Gastrocnemius medialis (tissue), 4 donors: ENCODE results near the gene SMARCC1. TPM values are rescaled to one million over a fixed set of nuclear protein-coding genes. Genes with fewer than 3 reads are reported as not detected.
"Not testable (repeated sequence)": the region's sequence is repeated elsewhere in the genome, so short reads cannot be mapped to it uniquely, and the experiment has no call there.

ENCODE experiments used
- ATAC-seq, 2 donors: fragments of 150-250 bp; one replicate each; pipeline ENCODE4 v1.9.1; 2016
- DNase-seq, 2 donors: peaks; one replicate each; pipeline ENCODE4 v3.0.0-alpha.2; 2019
- H3K27ac ChIP-seq, 4 donors: fragments of 200-600 bp; sonication (generic); 1 replicate in 1 of 4; 2 replicates in 3 of 4; pipeline ENCODE4 v1.5.1; 2016 to 2018; ENCODE audit warnings: mild to moderate bottlenecking in 2 of 4, moderate library complexity in 1 of 4
- H3K27me3 ChIP-seq, 3 donors: fragments of 200-600 bp; sonication (generic) in 2 of 3; 1 replicate in 1 of 3; 2 replicates in 2 of 3; pipeline versions ENCODE4 v1.5.1 to v1.6.0; 2016 to 2019; ENCODE audit warnings: mild to moderate bottlenecking in 1 of 3, moderate library complexity in 1 of 3
- H3K36me3 ChIP-seq, 2 donors: fragments of 200-600 bp; sonication (generic) in 1 of 2; one replicate each; pipeline ENCODE4 v1.5.1; 2017 to 2018
- H3K4me1 ChIP-seq, 2 donors: fragments of 200-600 bp; sonication (generic) in 1 of 2; one replicate each; pipeline ENCODE4 v1.5.1; 2016 to 2017; ENCODE audit warnings: mild to moderate bottlenecking in 2 of 2
- H3K4me3 ChIP-seq, 4 donors: fragments of 200-600 bp; sonication (generic) in 3 of 4; 1 replicate in 1 of 4; 2 replicates in 3 of 4; pipeline ENCODE4 v1.5.1; 2016 to 2019; ENCODE audit warnings: mild to moderate bottlenecking in 2 of 4
- H3K9me3 ChIP-seq, 3 donors: fragments of 200-600 bp; sonication (generic) in 2 of 3; 1 replicate in 1 of 3; 2 replicates in 2 of 3; pipeline ENCODE4 v1.5.1; 2016 to 2019
- CTCF ChIP-seq, 5 experiments: fragments of 450-650 bp in 3 of 5; fragments of 200-600 bp in 2 of 5; sonication (generic) in 2 of 5; IDR thresholded peaks in 4 of 5; conservative IDR thresholded peaks in 1 of 5; 1 replicate in 4 of 5; 2 replicates in 1 of 5; pipeline ENCODE4 v1.5.1; 2016 to 2019; ENCODE audit warnings: antibody characterized with exemption in 5 of 5, mild to moderate bottlenecking in 3 of 5, moderate library complexity in 3 of 5
- POLR2A ChIP-seq, 2 donors: fragments of 450-650 bp; IDR thresholded peaks; one replicate each; pipeline ENCODE4 v1.6.1; 2017; ENCODE audit warnings: antibody characterized with exemption in 2 of 2, mild to moderate bottlenecking in 2 of 2, moderate library complexity in 2 of 2
- in situ Hi-C, 4 donors: fragments of 200-750 bp; cut with MboI; loops; one replicate each; pipeline versions ENCODE4 v1.15.0 to v1.8.0; 2017; ENCODE audit warnings: low sequenced_read_pairs in 4 of 4
- intact Hi-C: fragments of 100-400 bp; cut with DNase I; formaldehyde crosslinking; loops from one replicate; pipeline ENCODE4 v1.15.1; 2023; ENCODE audit warnings: low total_unique reads
- total RNA-seq, 4 donors: library from RNA; depleted of rRNA; stranded (reverse); fragments of >200 nt; gene quantifications; one replicate each; pipeline versions ENCODE4 v1.1.0 to v1.2.3, GENCODE V29; 2016

The SMARCC1 gene
- total RNA-seq, 4 donors from 2014 or later = 24.5 to 32.1 (median 28.1) TPM

- no peak for DNase-seq
- no peak overlapping the region for H3K27ac ChIP-seq
- H3K4me1 ChIP-seq = peaks cover 2 to 3% of the 10 kb centered on the region in 2 donors
- intact Hi-C loops (no loop called here), in situ Hi-C loops (no loop called here)
- no peak overlapping the region for H3K4me3 ChIP-seq
- peaks cover 0 to 11% of the 10 kb centered on the region in 2 donors for H3K36me3 ChIP-seq
- H3K27me3 ChIP-seq = no peaks in the 10 kb centered on the region
- TF ChIP-seq CTCF (IDR thresholded peaks at IDR 0.05 in 4 of 5, conservative IDR thresholded peaks at IDR 0.05 in 1 of 5) (no peak), POLR2A (IDR thresholded peaks at IDR 0.05) (no peak)
- H3K9me3 ChIP-seq = no peaks in the 10 kb centered on the region
- no peak for ATAC-seq
Observed at GRCh38 chr3:47747558-47747957, 34.1 kb downstream of the SMARCC1 start.

- Histone ChIP-seq H3K9me3 (no peaks in the 10 kb centered on the region), H3K27ac (no peak overlapping the region), H3K4me3 (no peak overlapping the region), H3K4me1 (no peaks in the 10 kb centered on the region), H3K36me3 (peaks cover 0 to 11% of the 10 kb centered on the region in 2 donors), H3K27me3 (no peaks in the 10 kb centered on the region)
- DNase-seq = no peak
- in situ Hi-C loops (no loop called here), intact Hi-C loops (no loop called here)
- ATAC-seq = no peak
- TF ChIP-seq POLR2A (IDR thresholded peaks at IDR 0.05) (no peak), CTCF (IDR thresholded peaks at IDR 0.05 in 4 of 5, conservative IDR thresholded peaks at IDR 0.05 in 1 of 5) (no peak)
Observed at GRCh38 chr3:47746264-47746663, 35.4 kb downstream of the SMARCC1 start.

GRCh38 chr3:47743855-47744254, 37.8 kb downstream of the SMARCC1 start:
- in situ Hi-C loops = no loop called here
- no peak for DNase-seq
- no peak for ATAC-seq

GRCh38 chr3:47743352-47743751, 38.3 kb downstream of the SMARCC1 start:
- H3K4me1 ChIP-seq, H3K27ac ChIP-seq, in situ Hi-C loops, H3K9me3 ChIP-seq, H3K27me3 ChIP-seq, H3K4me3 ChIP-seq, intact Hi-C loops, ATAC-seq, DNase-seq: not testable (repeated sequence)
- H3K36me3 ChIP-seq = peaks cover 0 to 11% of the 10 kb centered on the region in 2 donors

More at GRCh38 chr3:47743855-47744254, 37.8 kb downstream of the SMARCC1 start:
- no peak for TF ChIP-seq CTCF (IDR thresholded peaks at IDR 0.05 in 4 of 5, conservative IDR thresholded peaks at IDR 0.05 in 1 of 5)
- no peak for TF ChIP-seq POLR2A (IDR thresholded peaks at IDR 0.05)
- intact Hi-C loops = no loop called here
- Histone ChIP-seq H3K4me3 (no peak overlapping the region), H3K36me3 (peaks cover 0 to 11% of the 10 kb centered on the region in 2 donors), H3K27ac (no peak overlapping the region), H3K27me3 (no peaks in the 10 kb centered on the region), H3K9me3 (no peaks in the 10 kb centered on the region), H3K4me1 (no peaks in the 10 kb centered on the region)

DNA sequence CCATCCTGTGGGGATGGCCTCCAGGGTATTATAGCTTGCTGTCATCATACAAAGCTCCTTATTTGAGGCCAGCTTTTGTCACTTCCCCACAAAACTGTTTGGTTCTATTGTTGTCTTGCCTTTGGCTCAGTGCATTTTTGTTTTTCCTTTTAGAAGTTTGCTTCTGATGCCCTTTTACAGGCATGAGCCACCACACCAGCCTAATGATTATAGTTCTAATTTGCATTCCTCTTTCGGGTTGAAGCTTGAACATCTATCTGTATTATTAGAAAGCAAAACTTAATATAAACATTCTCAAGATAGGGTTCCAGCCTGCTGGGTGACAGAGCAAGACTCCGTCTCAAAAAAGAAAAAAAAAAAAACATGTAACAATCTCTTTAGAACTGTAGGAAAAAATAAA, 39.8 kb downstream of the SMARCC1 start:
- DNase-seq = no peak
- Histone ChIP-seq H3K36me3 (peaks cover 0 to 21% of the 10 kb centered on the region in 2 donors), H3K27ac (no peak overlapping the region), H3K9me3 (no peaks in the 10 kb centered on the region), H3K27me3 (no peaks in the 10 kb centered on the region), H3K4me3 (no peak overlapping the region), H3K4me1 (no peaks in the 10 kb centered on the region)
- no peak for TF ChIP-seq POLR2A (IDR thresholded peaks at IDR 0.05)
- TF ChIP-seq CTCF (IDR thresholded peaks at IDR 0.05 in 4 of 5, conservative IDR thresholded peaks at IDR 0.05 in 1 of 5) = no peak
- intact Hi-C loops (no loop called here), in situ Hi-C loops (no loop called here)
- no peak for ATAC-seq
